ENCODE data around the gene PNPLA2.

Gene PNPLA2

GRCh38 chr11:858053-858761 is 39.5 kb downstream of the PNPLA2 start:
- no peak for DNase-seq

DNA sequence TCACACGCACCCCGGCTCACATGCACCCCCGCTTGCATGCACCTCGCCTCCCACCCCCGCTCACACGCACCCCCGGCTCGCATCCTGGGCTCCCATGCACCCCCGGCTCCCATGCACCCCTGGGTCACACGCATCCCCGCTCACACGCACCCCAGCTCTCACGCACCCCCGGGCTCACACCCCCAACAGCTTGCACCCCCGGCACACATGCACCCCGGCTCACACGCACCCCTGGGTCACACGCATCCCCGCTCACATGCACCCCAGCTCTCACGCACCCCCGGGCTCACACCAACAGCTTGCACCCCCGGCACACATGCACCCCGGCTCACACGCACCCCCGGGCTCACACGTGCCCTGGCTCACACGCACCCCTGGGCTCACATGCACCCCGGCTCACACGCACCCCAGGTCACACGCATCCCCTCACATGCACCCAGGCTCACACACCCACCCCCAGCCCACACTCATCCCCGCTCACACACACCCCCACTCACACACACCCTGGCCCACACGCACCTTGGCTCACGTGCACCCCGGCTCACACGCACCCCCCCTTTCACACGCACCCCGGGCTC is 40.1 kb downstream of the PNPLA2 start:
- no peak for DNase-seq

DNA sequence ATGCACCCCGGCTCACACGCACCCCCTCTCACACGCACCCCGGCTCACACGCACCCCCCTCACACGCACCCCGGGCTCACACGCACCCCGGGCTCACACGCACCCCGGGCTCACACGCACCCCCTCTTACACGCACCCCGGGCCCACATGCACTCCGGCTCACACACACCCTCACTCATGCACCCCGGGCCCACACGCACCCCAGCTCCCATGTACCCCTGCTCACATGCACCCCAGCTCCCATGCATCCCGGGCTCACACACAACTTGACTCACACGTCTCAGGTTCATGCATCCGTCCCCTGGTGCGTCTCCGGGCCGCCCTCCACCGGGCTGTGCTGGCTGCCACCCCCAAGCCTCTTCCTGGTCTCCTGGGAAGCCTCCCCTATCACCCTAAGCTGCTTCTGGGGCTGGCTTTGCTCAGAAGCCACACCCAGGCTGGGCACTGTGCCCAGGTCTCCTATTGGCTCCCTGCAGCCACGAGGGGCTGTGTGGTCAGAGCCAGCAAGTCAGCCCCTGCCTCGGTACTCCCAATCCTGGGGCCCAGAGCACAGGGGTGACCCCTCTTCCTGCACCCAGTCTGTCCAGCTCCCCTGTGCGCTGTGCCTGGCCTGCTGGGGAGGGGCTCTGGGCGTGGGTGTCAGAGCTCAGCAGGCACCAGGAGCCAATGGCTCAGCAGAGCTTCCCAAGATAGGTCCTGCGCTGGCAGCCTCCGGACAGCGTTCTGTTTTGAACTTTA is 40.8 kb downstream of the PNPLA2 start:
- peak in 39 of 56 donors; percentile 4 to 77 (median 34) for DNase-seq

- DNase-seq = no peak
Measured at GRCh38 chr11:860234-861104, 41.8 kb downstream of the PNPLA2 start.

GRCh38 chr11:861105-861479 is 42.4 kb downstream of the PNPLA2 start:
- DNase-seq = no peak

GRCh38 chr11:862081-862661 is 43.5 kb downstream of the PNPLA2 start:
- DNase-seq = no peak

GRCh38 chr11:862696-863022 is 43.9 kb downstream of the PNPLA2 start:
- DNase-seq = no peak

GRCh38 chr11:863023-863909 is 44.6 kb downstream of the PNPLA2 start:
- DNase-seq = no peak

- no peak for DNase-seq
Measured at GRCh38 chr11:863910-864827, 45.5 kb downstream of the PNPLA2 start.

DNA sequence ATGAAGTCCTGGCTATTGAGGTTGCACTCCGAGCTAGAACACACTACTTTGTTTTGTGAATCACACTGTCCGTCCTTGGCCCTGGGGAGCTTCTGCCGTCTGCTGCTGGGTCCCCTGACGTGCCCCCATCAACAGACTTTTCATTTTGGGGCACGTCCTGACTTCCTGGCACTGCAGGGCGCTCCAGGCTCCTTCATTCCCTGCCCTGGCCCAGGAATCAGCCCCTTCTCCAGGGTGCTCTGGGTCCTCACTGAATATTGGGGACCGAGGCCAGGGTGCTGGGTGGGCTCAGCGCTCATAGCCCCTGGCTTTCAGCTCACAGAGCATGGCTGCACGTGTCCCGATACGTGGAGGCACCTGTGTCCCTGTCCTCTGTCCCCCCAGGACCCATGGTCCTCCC is 46.2 kb downstream of the PNPLA2 start:
- DNase-seq = no peak

DNA sequence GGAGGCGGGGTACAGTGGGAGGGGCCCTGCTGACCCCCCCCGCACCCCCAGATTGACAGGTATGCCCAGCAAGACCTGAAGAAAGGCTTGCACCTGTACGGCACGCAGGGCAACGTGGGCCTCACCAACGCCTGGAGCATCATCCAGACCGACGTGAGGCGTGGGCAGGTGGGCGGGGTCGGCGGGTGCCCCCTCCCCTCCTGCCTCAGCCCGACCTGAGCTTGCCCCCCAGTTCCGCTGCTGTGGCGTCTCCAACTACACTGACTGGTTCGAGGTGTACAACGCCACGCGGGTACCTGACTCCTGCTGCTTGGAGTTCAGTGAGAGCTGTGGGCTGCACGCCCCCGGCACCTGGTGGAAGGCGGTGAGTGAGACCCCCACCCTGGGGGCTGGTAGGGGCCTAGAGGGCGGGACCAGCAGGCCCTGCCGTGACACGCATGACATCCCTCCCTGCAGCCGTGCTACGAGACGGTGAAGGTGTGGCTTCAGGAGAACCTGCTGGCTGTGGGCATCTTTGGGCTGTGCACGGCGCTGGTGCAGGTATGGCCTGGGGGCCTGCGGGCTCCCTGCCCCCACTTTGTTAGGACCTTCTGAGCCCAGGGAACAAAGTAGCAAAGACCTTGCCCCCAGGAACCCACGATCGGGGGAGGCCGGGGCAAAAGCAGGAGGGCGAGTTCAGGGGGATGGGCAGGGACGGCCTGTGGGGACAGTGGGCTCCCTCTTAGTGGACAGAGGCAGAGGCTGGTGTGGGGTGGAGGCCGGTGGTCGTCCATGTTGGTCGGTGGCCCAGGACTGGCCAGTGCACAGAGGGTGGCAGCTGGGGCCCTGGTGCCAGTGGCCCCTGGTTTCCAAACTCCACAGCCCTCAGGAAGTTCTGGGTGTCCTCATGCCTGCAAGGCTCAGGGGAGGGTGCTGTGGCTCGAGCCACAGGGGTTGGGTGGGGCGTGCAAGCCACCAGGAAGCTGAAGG is 47.0 kb downstream of the PNPLA2 start:
- no peak for DNase-seq

GRCh38 chr11:866481-866880 is 47.8 kb downstream of the PNPLA2 start:
- no peak for DNase-seq

- DNase-seq = no peak
Measured at GRCh38 chr11:867856-868358, 49.2 kb downstream of the PNPLA2 start.

DNA sequence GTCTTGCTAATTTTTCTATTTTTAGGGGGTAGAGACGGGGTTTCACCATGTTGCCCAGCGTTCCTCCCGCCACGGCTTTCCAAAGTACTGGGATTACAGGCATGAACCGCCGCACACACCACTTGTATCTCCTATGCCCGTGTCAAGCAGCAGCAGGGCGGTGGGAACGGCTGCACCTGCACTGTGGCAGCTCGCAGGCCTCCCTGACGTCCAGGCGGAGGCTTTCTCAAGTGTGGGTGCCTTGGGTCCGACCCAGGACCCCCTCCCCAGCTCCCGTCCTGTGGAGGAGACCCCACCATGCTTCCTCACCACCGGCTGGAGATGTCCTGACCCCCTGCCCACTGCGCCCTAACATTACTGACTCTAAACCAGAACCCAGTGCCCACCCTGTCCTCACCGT is 49.7 kb downstream of the PNPLA2 start:
- DNase-seq = no peak

GRCh38 chr11:868802-869201 is 50.1 kb downstream of the PNPLA2 start:
- DNase-seq = no peak

DNA sequence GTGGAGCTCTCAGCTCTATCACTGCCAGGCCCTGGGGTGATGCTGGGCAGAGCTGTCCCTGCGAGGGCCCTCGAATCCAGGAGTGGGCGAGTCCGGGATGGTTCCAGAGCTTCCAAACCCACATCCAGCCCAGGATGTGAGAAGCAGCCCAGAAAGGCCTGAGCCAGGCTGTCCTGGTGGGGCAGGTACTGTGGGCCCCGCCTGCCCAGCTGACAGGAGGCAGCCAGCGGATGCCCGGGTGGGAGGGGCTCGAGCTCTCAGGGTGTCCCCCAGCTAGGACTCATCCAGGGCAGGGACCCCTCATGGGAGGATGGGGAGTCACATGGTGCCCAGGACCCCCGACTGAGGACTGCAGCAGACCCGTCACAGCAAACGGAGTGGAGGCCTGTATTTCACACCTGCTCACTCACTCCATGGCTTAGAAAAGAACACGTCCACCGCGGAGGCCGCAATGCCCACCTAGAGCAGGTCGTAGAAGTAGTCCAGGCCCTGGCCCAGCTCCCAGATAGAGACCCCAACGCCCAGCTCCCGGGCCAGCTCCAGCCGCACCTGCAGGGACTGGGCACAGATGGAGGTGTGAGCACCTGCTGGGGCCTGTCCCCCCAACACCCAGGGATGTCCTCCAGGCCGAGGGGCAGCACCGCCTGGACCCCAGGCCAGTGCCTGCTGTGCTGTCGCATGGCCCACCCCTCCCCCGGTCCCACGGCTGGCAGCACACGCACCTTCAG is 50.8 kb downstream of the PNPLA2 start:
- DNase-seq = no peak

GRCh38 chr11:870127-870413 is 51.4 kb downstream of the PNPLA2 start:
- DNase-seq = no peak

Data from nucleus accumbens (tissue), 56 donors.